OCI-LY7 (cell line): ENCODE measurements around the gene FBN3. TPM values are rescaled to one million over a fixed set of nuclear protein-coding genes. Genes with fewer than 3 reads are reported as not detected.

Source experiments
- BruUV-seq: library from RNA; stranded (reverse); fragments of 400-500 nt; replicated peaks from 2 replicates; lab custom pipeline; 2021; lab: Mats Ljungman, UMichigan
- CTCF ChIA-PET: fragments of 300-600 bp; sonication (Branson Sonifier 250); formaldehyde crosslinking; loops from one replicate; lab custom pipeline; 2022; ENCODE audit warnings: antibody characterized with exemption; ENCODE audit not compliant: unreplicated experiment; lab: Charles Lee
- POLR2A ChIA-PET: fragments of 300-600 bp; sonication (Branson Sonifier 250); formaldehyde crosslinking; loops from one replicate; lab custom pipeline; 2022; ENCODE audit warnings: antibody characterized with exemption; lab: Charles Lee
- DNase-seq: peaks from one replicate; pipeline ENCODE4 v3.0.0-alpha.2; 2015; ENCODE audit warnings: low spot score
- H2AFZ ChIP-seq: fragments of 200-600 bp; sonication (generic), shearing (Covaris generic); 2 replicates; pipeline ENCODE4 v1.6.1; 2014; ENCODE audit warnings: mild to moderate bottlenecking, antibody characterized with exemption, low read length, moderate library complexity
- H3K27ac ChIP-seq: fragments of 200-600 bp; sonication (generic); 2 replicates; pipeline ENCODE4 v1.5.1; 2014; ENCODE audit warnings: mixed run types, low read depth, mild to moderate bottlenecking, moderate library complexity, low read length, inconsistent platforms; ENCODE audit not compliant: poor library complexity, severe bottlenecking
- H3K36me3 ChIP-seq: fragments of 200-600 bp; sonication (generic); 2 replicates; pipeline ENCODE4 v1.6.1; 2014; ENCODE audit warnings: mild to moderate bottlenecking, antibody characterized with exemption, low read length, moderate library complexity, mixed read lengths; ENCODE audit not compliant: insufficient read depth
- H3K4me1 ChIP-seq: fragments of 200-600 bp; sonication (generic); 2 replicates; pipeline ENCODE4 v1.5.1; 2014; ENCODE audit warnings: mild to moderate bottlenecking, low read length; ENCODE audit not compliant: insufficient read depth, poor library complexity, severe bottlenecking
- H3K4me2 ChIP-seq: fragments of 200-600 bp; sonication (generic); 2 replicates; pipeline ENCODE4 v1.6.1; 2014; ENCODE audit warnings: mild to moderate bottlenecking, low read length
- H3K4me3 ChIP-seq: fragments of 200-600 bp; sonication (generic); 2 replicates; pipeline ENCODE4 v1.5.1; 2014; ENCODE audit warnings: mild to moderate bottlenecking, low read depth, low read length; ENCODE audit not compliant: poor library complexity, severe bottlenecking
- H3K79me2 ChIP-seq: fragments of 200-600 bp; sonication (generic); 2 replicates; pipeline ENCODE4 v1.6.1; 2016; ENCODE audit warnings: low read depth, mild to moderate bottlenecking, low read length, moderate library complexity, mixed read lengths; ENCODE audit not compliant: insufficient read depth
- H3K9me2 ChIP-seq: fragments of 200-600 bp; sonication (generic); 2 replicates; pipeline ENCODE4 v1.6.1; 2016; ENCODE audit warnings: mild to moderate bottlenecking, low read length, mixed read lengths; ENCODE audit not compliant: insufficient read depth
- H3K9me3 ChIP-seq: fragments of 200-600 bp; sonication (generic); 2 replicates; pipeline ENCODE4 v1.6.1; 2014; ENCODE audit warnings: mild to moderate bottlenecking, mixed run types, low read length, mixed read lengths
- H4K20me1 ChIP-seq: fragments of 200-600 bp; sonication (generic); 2 replicates; pipeline ENCODE4 v1.6.1; 2014; ENCODE audit warnings: mild to moderate bottlenecking, antibody characterized with exemption, low read length, moderate library complexity, mixed read lengths; ENCODE audit not compliant: insufficient read depth
- EZH2phosphoT487 ChIP-seq: fragments of 200-600 bp; sonication (generic); IDR thresholded peaks from 2 replicates; pipeline ENCODE4 v1.6.1; 2018; ENCODE audit warnings: low read depth, borderline replicate concordance, mild to moderate bottlenecking, mixed run types, antibody characterized with exemption, low read length, moderate library complexity, mixed read lengths
- intact Hi-C: fragments of 100-400 bp; cut with micrococcal nuclease; formaldehyde crosslinking; loops from one replicate; pipeline ENCODE4 v1.10.0; 2022; ENCODE audit not compliant: unreplicated experiment
- total RNA-seq, 2 experiments: library from RNA; depleted of rRNA in 1 of 2; stranded (reverse); fragments of >200 nt in 1 of 2; shearing (Covaris generic) in 1 of 2; gene quantifications; 2 replicates each; pipeline ENCODE4 v1.2.3, GENCODE V29; 2014 to 2022
- TF ChIP-seq, protein P1 (sequence below): fragments of 200-600 bp; sonication (generic); conservative IDR thresholded peaks from 2 replicates; pipeline ENCODE4 v1.5.1; 2014; ENCODE audit warnings: mild to moderate bottlenecking, antibody characterized with exemption, low read length, moderate library complexity, mixed read lengths

The FBN3 gene
- total RNA-seq, 2 experiments from 2014 or later = not detected

GRCh38 chr19:8174706-8175105 is 25.3 kb upstream of the FBN3 start:
- Histone ChIP-seq H2AFZ (no peak overlapping the region), H3K36me3 (no peaks in the 10 kb centered on the region), H3K79me2 (no peaks in the 10 kb centered on the region), H3K9me2 (no peaks in the 10 kb centered on the region), H3K9me3 (no peaks in the 10 kb centered on the region), H3K4me2 (no peak overlapping the region), H3K4me3 (no peak overlapping the region), H3K4me1 (no peaks in the 10 kb centered on the region), H4K20me1 (no peaks in the 10 kb centered on the region), H3K27ac (no peak overlapping the region)
- POLR2A ChIA-PET = no interaction called here
- no TSS peak for BruUV-seq
- intact Hi-C loops = no loop called here
- CTCF ChIA-PET = no interaction called here
- DNase-seq = no peak
- no peak for TF ChIP-seq EZH2phosphoT487
- TF ChIP-seq, protein P1, sequence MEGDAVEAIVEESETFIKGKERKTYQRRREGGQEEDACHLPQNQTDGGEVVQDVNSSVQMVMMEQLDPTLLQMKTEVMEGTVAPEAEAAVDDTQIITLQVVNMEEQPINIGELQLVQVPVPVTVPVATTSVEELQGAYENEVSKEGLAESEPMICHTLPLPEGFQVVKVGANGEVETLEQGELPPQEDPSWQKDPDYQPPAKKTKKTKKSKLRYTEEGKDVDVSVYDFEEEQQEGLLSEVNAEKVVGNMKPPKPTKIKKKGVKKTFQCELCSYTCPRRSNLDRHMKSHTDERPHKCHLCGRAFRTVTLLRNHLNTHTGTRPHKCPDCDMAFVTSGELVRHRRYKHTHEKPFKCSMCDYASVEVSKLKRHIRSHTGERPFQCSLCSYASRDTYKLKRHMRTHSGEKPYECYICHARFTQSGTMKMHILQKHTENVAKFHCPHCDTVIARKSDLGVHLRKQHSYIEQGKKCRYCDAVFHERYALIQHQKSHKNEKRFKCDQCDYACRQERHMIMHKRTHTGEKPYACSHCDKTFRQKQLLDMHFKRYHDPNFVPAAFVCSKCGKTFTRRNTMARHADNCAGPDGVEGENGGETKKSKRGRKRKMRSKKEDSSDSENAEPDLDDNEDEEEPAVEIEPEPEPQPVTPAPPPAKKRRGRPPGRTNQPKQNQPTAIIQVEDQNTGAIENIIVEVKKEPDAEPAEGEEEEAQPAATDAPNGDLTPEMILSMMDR = no peak

GRCh38 chr19:8168537-8168936 is 19.1 kb upstream of the FBN3 start:
- intact Hi-C loops = no loop called here
- Histone ChIP-seq H3K4me1 (peaks cover 2% of the 10 kb centered on the region), H4K20me1 (no peaks in the 10 kb centered on the region), H3K79me2 (no peaks in the 10 kb centered on the region), H3K27ac (no peak overlapping the region), H3K9me3 (no peaks in the 10 kb centered on the region), H2AFZ (no peak overlapping the region), H3K36me3 (no peaks in the 10 kb centered on the region), H3K4me2 (no peak overlapping the region), H3K4me3 (no peak overlapping the region), H3K9me2 (no peaks in the 10 kb centered on the region)
- no peak for DNase-seq
- ChIA-PET CTCF (no interaction called here), POLR2A (no interaction called here)
- no peak for TF ChIP-seq EZH2phosphoT487
- TF ChIP-seq, protein P1 = no peak
- BruUV-seq = no TSS peak

DNA sequence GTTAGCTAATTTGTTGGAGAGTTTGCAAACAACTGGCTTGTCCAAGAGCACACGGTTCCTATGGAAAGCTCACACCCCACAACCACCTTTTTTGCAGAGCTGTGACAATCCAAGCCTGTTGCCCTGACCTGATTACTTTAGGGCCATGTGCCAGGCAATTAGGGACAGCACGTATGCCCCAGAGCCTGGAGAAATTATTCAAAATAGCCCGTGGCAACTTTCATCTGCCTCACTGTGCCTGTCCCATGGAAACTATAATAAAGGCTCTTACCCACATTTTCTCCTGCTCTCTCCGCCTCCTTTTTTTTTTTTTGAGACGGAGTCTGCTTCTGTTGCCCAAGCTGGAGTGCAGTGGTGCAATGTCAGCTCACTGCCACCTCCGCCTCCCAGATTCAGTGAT is 18.6 kb upstream of the FBN3 start:
- no peak for TF ChIP-seq EZH2phosphoT487
- Histone ChIP-seq H3K4me1 (peaks cover 2% of the 10 kb centered on the region), H3K9me3 (no peaks in the 10 kb centered on the region), H3K79me2 (no peaks in the 10 kb centered on the region), H3K4me2 (no peak overlapping the region), H4K20me1 (no peaks in the 10 kb centered on the region), H2AFZ (no peak overlapping the region), H3K36me3 (no peaks in the 10 kb centered on the region), H3K9me2 (no peaks in the 10 kb centered on the region), H3K4me3 (no peak overlapping the region), H3K27ac (no peak overlapping the region)
- CTCF ChIA-PET = no interaction called here
- intact Hi-C loops = no loop called here
- BruUV-seq = no TSS peak
- POLR2A ChIA-PET = no interaction called here
- no peak for DNase-seq
